T-cell (primary cell): Measurements from ENCODE around the gene KMT2D. TPM values are rescaled to one million over a fixed set of nuclear protein-coding genes. Genes with fewer than 3 reads are reported as not detected.

Experiments
- ATAC-seq, 4 experiments: fragments of 200-7000 bp in 3 of 4; fragments of 150-1000 bp in 1 of 4; cut with Tn5 transposase; replicated peaks in 1 of 4; 1 replicate in 3 of 4; 2 replicates in 1 of 4; pipeline ENCODE4 v1.10.0; 2021; ENCODE audit warnings: moderate library complexity in 3 of 4, mild to moderate bottlenecking in 2 of 4, moderate number of reproducible peaks in 1 of 4
- CTCF ChIA-PET, 2 donors: fragments of 300-600 bp; sonication (Branson Sonifier 250); formaldehyde crosslinking; loops; one replicate each; lab custom pipeline; 2022; ENCODE audit warnings: antibody characterized with exemption in 2 of 2; lab: Charles Lee
- POLR2A ChIA-PET, 2 donors: fragments of 300-600 bp; sonication (Branson Sonifier 250); formaldehyde crosslinking; loops; one replicate each; lab custom pipeline; 2022; ENCODE audit warnings: antibody characterized with exemption in 2 of 2; lab: Charles Lee
- DNase-seq, 35 experiments: peaks; one replicate each; pipeline versions ENCODE4 v3.0.0 to v3.0.0-alpha.2; 2013 to 2023
- H3K27ac ChIP-seq: one replicate; pipeline ENCODE4 v1.5.1; 2013; ENCODE audit warnings: low read length
- H3K27me3 ChIP-seq, 2 experiments: replicated peaks in 1 of 2; 1 replicate in 1 of 2; 2 replicates in 1 of 2; pipeline versions ENCODE4 v1.6.1 to v1.7.0; 2013; ENCODE audit warnings: low read length in 1 of 2, mixed read lengths in 1 of 2; ENCODE audit not compliant: control insufficient read depth in 2 of 2, insufficient read depth in 2 of 2; ENCODE audit errors: extremely low read depth in 1 of 2
- H3K36me3 ChIP-seq, 2 donors: 1 replicate in 1 of 2; 2 replicates in 1 of 2; pipeline versions ENCODE4 v1.6.1 to v1.7.0; 2013; ENCODE audit warnings: low read length in 1 of 2; ENCODE audit not compliant: control insufficient read depth in 2 of 2, insufficient read depth in 1 of 2; ENCODE audit errors: extremely low read depth in 1 of 2
- H3K4me1 ChIP-seq, 2 experiments: 1 replicate in 1 of 2; 2 replicates in 1 of 2; pipeline versions ENCODE4 v1.6.1 to v1.7.0; 2013; ENCODE audit warnings: low read length in 2 of 2, mixed read lengths in 1 of 2; ENCODE audit not compliant: insufficient read depth in 2 of 2, control insufficient read depth in 1 of 2; ENCODE audit errors: extremely low read depth in 1 of 2
- H3K4me3 ChIP-seq, 2 donors: 1 replicate in 1 of 2; 2 replicates in 1 of 2; pipeline versions ENCODE4 v1.5.1 to v1.7.0; 2013; ENCODE audit warnings: mild to moderate bottlenecking in 2 of 2, low read length in 1 of 2, moderate library complexity in 1 of 2; ENCODE audit not compliant: control insufficient read depth in 1 of 2; ENCODE audit errors: extremely low read depth in 1 of 2
- H3K9me3 ChIP-seq: 2 replicates; pipeline ENCODE4 v1.7.0; 2013
- H3K27ac Mint-ChIP-seq, 2 donors: one replicate each; pipeline ENCODE4 v1.8.0; 2020 to 2021; ENCODE audit warnings: mild to moderate bottlenecking in 2 of 2, mixed read lengths in 2 of 2
- H3K27me3 Mint-ChIP-seq, 2 donors: one replicate each; pipeline ENCODE4 v1.8.0; 2021 to 2022; ENCODE audit warnings: mixed read lengths in 2 of 2
- H3K36me3 Mint-ChIP-seq: one replicate; pipeline ENCODE4 v1.8.0; 2021; ENCODE audit warnings: mixed read lengths
- H3K4me1 Mint-ChIP-seq, 3 donors: one replicate each; pipeline ENCODE4 v1.8.0; 2020 to 2022; ENCODE audit warnings: mixed read lengths in 3 of 3, mild to moderate bottlenecking in 1 of 3
- H3K4me3 Mint-ChIP-seq, 3 donors: one replicate each; pipeline ENCODE4 v1.8.0; 2020 to 2022; ENCODE audit warnings: mild to moderate bottlenecking in 3 of 3, mixed read lengths in 3 of 3, moderate library complexity in 3 of 3
- H3K9me3 Mint-ChIP-seq, 3 donors: one replicate each; pipeline ENCODE4 v1.8.0; 2020 to 2022; ENCODE audit warnings: mixed read lengths in 3 of 3
- WGBS: methylation state at CpG from one replicate; pipeline ENCODE4 v1.1.5; 2013; ENCODE audit warnings: missing lambda C conversion rate; ENCODE audit not compliant: insufficient coverage; 5-methylcytosine and 5-hydroxymethylcytosine counted together
- total RNA-seq, 35 experiments: library from RNA in 6 of 35; stranded (reverse) in 6 of 35; fragments of 120-200 nt in 1 of 35; gene quantifications; one replicate each; pipeline versions ENCODE4 v1.2.1 to v1.2.4 and lab custom pipeline; 2013 to 2026

The KMT2D gene
- total RNA-seq, 5 donors from 2014 or later (not counting 1 experiment from before 2014, with no cell fraction given): 135 to 161 (median 152) TPM

GRCh38 chr12:49059045-49059298 is 1.6 kb downstream of the KMT2D start:
- ATAC-seq (no peak), DNase-seq (no peak)
- Histone ChIP-seq H3K4me3 (peak overlapping the region; percentile 92 to 99), H3K36me3 (peaks cover 6 to 12% of the 10 kb centered on the region in 2 donors), H3K27ac (peak overlapping the region; percentile 49), H3K4me1 (peaks cover 42 to 66% of the 10 kb centered on the region in 2 experiments), H3K9me3 (no peaks in the 10 kb centered on the region), H3K27me3 (peaks cover 0 to 2% of the 10 kb centered on the region in 2 experiments)
- H3K27ac Mint-ChIP-seq: peak overlapping the region; percentile 84 to 90
- peaks cover 59 to 65% (median 63%) of the 10 kb centered on the region in 3 donors for H3K4me1 Mint-ChIP-seq
- no peaks in the 10 kb centered on the region for H3K27me3 Mint-ChIP-seq
- H3K36me3 Mint-ChIP-seq: peaks cover 12% of the 10 kb centered on the region
- 0% methylated on average over 1 of the region's 1 CpG for WGBS
- H3K4me3 Mint-ChIP-seq: peak overlapping the region; percentile 90 to 94 (median 94)
- H3K9me3 Mint-ChIP-seq: no peaks in the 10 kb centered on the region
- ChIA-PET CTCF (interaction anchor here (0.5 to 1.8 kb wide), 3 partner anchors 11 to 199 kb away, joined by 4 to 11 read pairs (median 6); partner anchors contain the start of gene RHEBL1 (in 1 of the 2)), POLR2A (interaction anchor here in 1 of 2 donors (0.6 kb wide), 2 partner anchors 118 to 199 kb away, joined by 4 read pairs; no protein-coding TSS in a partner anchor)

GRCh38 chr12:49058366-49059044 is 2.1 kb downstream of the KMT2D start:
- CTCF ChIA-PET: interaction anchor here (0.5 to 1.8 kb wide), 3 partner anchors 11 to 198 kb away, joined by 4 to 11 read pairs (median 6); partner anchors contain the start of gene RHEBL1 (in 1 of the 2)
- peaks cover 42 to 65% of the 10 kb centered on the region in 2 experiments for H3K4me1 ChIP-seq
- peaks cover 11 to 17% of the 10 kb centered on the region in 2 donors for H3K36me3 ChIP-seq
- Mint-ChIP-seq H3K4me3 (peak overlapping the region; percentile 90 to 94 (median 94)), H3K36me3 (peaks cover 17% of the 10 kb centered on the region), H3K27me3 (no peaks in the 10 kb centered on the region), H3K4me1 (peaks cover 54 to 64% (median 60%) of the 10 kb centered on the region in 3 donors), H3K9me3 (no peaks in the 10 kb centered on the region), H3K27ac (peak overlapping the region; percentile 84 to 90)
- POLR2A ChIA-PET: interaction anchor here in 1 of 2 donors (0.6 kb wide), 2 partner anchors 118 to 198 kb away, joined by 4 read pairs; no protein-coding TSS in a partner anchor
- no peaks in the 10 kb centered on the region for H3K9me3 ChIP-seq
- WGBS: 20% methylated on average over 3 of the region's 5 CpGs
- no peak for DNase-seq
- peak overlapping the region; percentile 92 to 99 for H3K4me3 ChIP-seq
- peaks cover 0 to 2% of the 10 kb centered on the region in 2 experiments for H3K27me3 ChIP-seq
- peak overlapping the region; percentile 49 for H3K27ac ChIP-seq
- ATAC-seq: no peak

- Mint-ChIP-seq H3K27me3 (no peaks in the 10 kb centered on the region), H3K27ac (peak overlapping the region; percentile 84 to 90), H3K9me3 (no peaks in the 10 kb centered on the region), H3K4me3 (peak overlapping the region; percentile 90 to 94 (median 94)), H3K36me3 (peaks cover 23% of the 10 kb centered on the region), H3K4me1 (peaks cover 54 to 69% (median 60%) of the 10 kb centered on the region in 3 donors)
- H3K4me3 ChIP-seq: peak overlapping the region; percentile 92 to 99
- H3K4me1 ChIP-seq: peaks cover 42 to 65% of the 10 kb centered on the region in 2 experiments
- H3K9me3 ChIP-seq: no peaks in the 10 kb centered on the region
- no peak for DNase-seq
- H3K27me3 ChIP-seq: peaks cover 0 to 2% of the 10 kb centered on the region in 2 experiments
- CTCF ChIA-PET: interaction anchor here in 1 of 2 donors (1.8 kb wide), 1 partner anchor 12 kb away, joined by 6 read pairs; the partner anchor contains the start of gene RHEBL1
- ATAC-seq: no peak
- H3K36me3 ChIP-seq: peaks cover 17 to 23% of the 10 kb centered on the region in 2 donors
- POLR2A ChIA-PET: no interaction called here
- H3K27ac ChIP-seq: peak overlapping the region; percentile 49
- 13% methylated on average over 1 of the region's 4 CpGs for WGBS
These were observed 2.7 kb downstream of the KMT2D start for GRCh38 chr12:49057888-49058287.

- Mint-ChIP-seq H3K27me3 (no peaks in the 10 kb centered on the region), H3K36me3 (peaks cover 39% of the 10 kb centered on the region), H3K4me3 (peak overlapping the region; percentile 90 to 94 (median 94)), H3K4me1 (peaks cover 50 to 71% (median 62%) of the 10 kb centered on the region in 3 donors), H3K27ac (peak overlapping the region; percentile 84 to 90), H3K9me3 (no peaks in the 10 kb centered on the region)
- Histone ChIP-seq H3K4me1 (peaks cover 40 to 61% of the 10 kb centered on the region in 2 experiments), H3K4me3 (peak overlapping the region; percentile 5), H3K27me3 (peaks cover 0 to 2% of the 10 kb centered on the region in 2 experiments), H3K9me3 (no peaks in the 10 kb centered on the region), H3K36me3 (peaks cover 27 to 40% of the 10 kb centered on the region in 2 donors), H3K27ac (peak overlapping the region; percentile 7)
- peak; percentile 59 to 77 (median 62) for ATAC-seq
- ChIA-PET POLR2A (no interaction called here), CTCF (interaction anchor here in 1 of 2 donors (1.0 to 1.9 kb wide), 4 partner anchors 9 to 33 kb away, joined by 3 to 6 read pairs (median 4); no protein-coding TSS in a partner anchor)
- WGBS: 14% methylated on average over 1 of the region's 7 CpGs
- DNase-seq: peak in 33 of 35 experiments; percentile 28 to 79 (median 49)
These were observed 4.4 kb downstream of the KMT2D start for GRCh38 chr12:49055978-49056754.

DNA sequence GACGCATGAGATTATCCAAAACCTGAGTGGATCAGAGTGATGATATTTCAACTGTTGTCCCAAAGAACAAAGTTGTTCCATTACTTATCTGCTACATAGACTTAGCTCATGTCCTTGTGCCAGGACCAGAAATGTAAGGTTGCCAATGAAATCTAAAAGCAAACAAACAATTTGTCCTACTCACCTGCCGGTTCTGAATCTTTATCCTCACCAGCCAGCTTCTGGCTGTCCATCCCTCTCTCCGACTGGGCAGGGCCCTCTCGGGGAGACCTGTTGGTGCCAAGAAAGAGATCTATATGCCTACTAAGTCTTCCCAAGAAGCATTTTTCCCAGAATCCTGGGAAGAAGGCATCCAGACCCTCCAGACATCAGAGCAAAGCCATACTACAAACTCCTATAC is 5.5 kb downstream of the KMT2D start:
- H3K36me3 ChIP-seq: peaks cover 31 to 51% of the 10 kb centered on the region in 2 donors
- 100% methylated on average over 3 of the region's 4 CpGs for WGBS
- peaks cover 47 to 66% (median 65%) of the 10 kb centered on the region in 3 donors for H3K4me1 Mint-ChIP-seq
- peaks cover 37 to 60% of the 10 kb centered on the region in 2 experiments for H3K4me1 ChIP-seq
- no peaks in the 10 kb centered on the region for H3K27me3 ChIP-seq
- H3K4me3 Mint-ChIP-seq: peak overlapping the region in 1 of 3 donors; percentile 17
- ATAC-seq: no peak
- H3K27ac ChIP-seq: no peak overlapping the region
- CTCF ChIA-PET: interaction anchor here in 1 of 2 donors (1.0 to 1.9 kb wide), 3 partner anchors 12 to 34 kb away, joined by 3 to 6 read pairs (median 5); no protein-coding TSS in a partner anchor
- no peaks in the 10 kb centered on the region for H3K9me3 ChIP-seq
- POLR2A ChIA-PET: no interaction called here
- no peaks in the 10 kb centered on the region for H3K9me3 Mint-ChIP-seq
- H3K27ac Mint-ChIP-seq: peak overlapping the region in 1 of 2 donors; percentile 17
- DNase-seq: no peak
- H3K36me3 Mint-ChIP-seq: peaks cover 46% of the 10 kb centered on the region
- no peak overlapping the region for H3K4me3 ChIP-seq
- no peaks in the 10 kb centered on the region for H3K27me3 Mint-ChIP-seq
